ENCODE measurements around the gene COLEC12.

The COLEC12 gene

GRCh38 chr18:382423-382984 is 118.0 kb downstream of the COLEC12 start:
- no peak for DNase-seq

- DNase-seq: no peak
Measured at GRCh38 chr18:379681-380330, 120.7 kb downstream of the COLEC12 start.

- DNase-seq: no peak
Measured at GRCh38 chr18:378079-378478, 122.4 kb downstream of the COLEC12 start.

- DNase-seq: no peak
Measured at GRCh38 chr18:377088-377487, 123.4 kb downstream of the COLEC12 start.

- DNase-seq: no peak
Measured at GRCh38 chr18:376311-376710, 124.2 kb downstream of the COLEC12 start.

GRCh38 chr18:374721-375168 is 125.8 kb downstream of the COLEC12 start:
- DNase-seq: no peak

GRCh38 chr18:373780-374179 is 126.7 kb downstream of the COLEC12 start:
- no peak for DNase-seq

- no peak for DNase-seq
Measured at GRCh38 chr18:371609-371982, 128.9 kb downstream of the COLEC12 start.

GRCh38 chr18:370751-371608 is 129.5 kb downstream of the COLEC12 start:
- DNase-seq: no peak

GRCh38 chr18:369224-370015 is 131.1 kb downstream of the COLEC12 start:
- no peak for DNase-seq

- DNase-seq: no peak
Measured at GRCh38 chr18:366466-367061, 133.9 kb downstream of the COLEC12 start.

- no peak for DNase-seq
Measured at GRCh38 chr18:365651-366050, 134.8 kb downstream of the COLEC12 start.

- no peak for DNase-seq
Measured at GRCh38 chr18:364256-364826, 136.2 kb downstream of the COLEC12 start.

GRCh38 chr18:363301-364085 is 137.0 kb downstream of the COLEC12 start:
- no peak for DNase-seq

- no peak for DNase-seq
Measured at GRCh38 chr18:362311-363290, 137.9 kb downstream of the COLEC12 start.

- DNase-seq: no peak
Measured at GRCh38 chr18:361941-362310, 138.6 kb downstream of the COLEC12 start.

GRCh38 chr18:361100-361732 is 139.3 kb downstream of the COLEC12 start:
- no peak for DNase-seq

- DNase-seq: no peak
Measured at GRCh38 chr18:360676-361075, 139.8 kb downstream of the COLEC12 start.

- DNase-seq: no peak
Measured at GRCh38 chr18:356778-357177, 143.7 kb downstream of the COLEC12 start.

- DNase-seq: no peak
Measured at GRCh38 chr18:355678-356077, 144.8 kb downstream of the COLEC12 start.
